Thyroid gland (tissue), 4 donors: ENCODE measurements around the gene COL19A1. TPM values are rescaled to one million over a fixed set of nuclear protein-coding genes. Genes with fewer than 3 reads are reported as not detected.

Experiments used
- DNase-seq, 2 donors: peaks; one replicate each; pipeline ENCODE4 v3.0.0-alpha.2; 2019
- H3K27ac ChIP-seq, 3 donors: fragments of 200-600 bp; sonication (generic); 1 replicate in 2 of 3; 2 replicates in 1 of 3; pipeline ENCODE4 v1.5.1; 2016 to 2019; ENCODE audit warnings: mild to moderate bottlenecking in 1 of 3, moderate library complexity in 1 of 3
- H3K27me3 ChIP-seq: fragments of 200-600 bp; sonication (generic); one replicate; pipeline ENCODE4 v1.5.1; 2019
- H3K36me3 ChIP-seq, 2 donors: fragments of 200-600 bp; sonication (generic); one replicate each; pipeline ENCODE4 v1.5.1; 2016 to 2019
- H3K4me1 ChIP-seq, 2 donors: fragments of 200-600 bp; sonication (generic); one replicate each; pipeline ENCODE4 v1.5.1; 2017 to 2019
- H3K4me3 ChIP-seq, 3 donors: fragments of 200-600 bp; sonication (generic); replicated peaks in 1 of 3; 1 replicate in 2 of 3; 2 replicates in 1 of 3; pipeline ENCODE4 v1.5.1; 2016; ENCODE audit warnings: mild to moderate bottlenecking in 1 of 3
- H3K9me3 ChIP-seq: fragments of 200-600 bp; sonication (generic); one replicate; pipeline ENCODE4 v1.5.1; 2017
- CTCF ChIP-seq, 6 experiments: fragments of 200-600 bp in 3 of 6; fragments of 450-650 bp in 3 of 6; sonication (generic) in 3 of 6; IDR thresholded peaks; one replicate each; pipeline ENCODE4 v1.5.1; 2016 to 2019; ENCODE audit warnings: antibody characterized with exemption in 6 of 6, mild to moderate bottlenecking in 2 of 6, inconsistent platforms in 1 of 6, moderate library complexity in 1 of 6
- POLR2A ChIP-seq, 2 donors: fragments of 450-650 bp; IDR thresholded peaks; one replicate each; pipeline ENCODE4 v1.6.1; 2017; ENCODE audit warnings: antibody characterized with exemption in 2 of 2, mild to moderate bottlenecking in 2 of 2, moderate library complexity in 1 of 2
- WGBS, 2 donors: methylation state at CpG; one replicate each; pipeline ENCODE4 v1.1.5; 2017; 5-methylcytosine and 5-hydroxymethylcytosine counted together
- intact Hi-C: fragments of 100-400 bp; cut with DNase I; formaldehyde crosslinking; loops from one replicate; pipeline ENCODE4 v1.15.1; 2023
- total RNA-seq, 4 donors: library from RNA; depleted of rRNA; stranded (reverse); fragments of >200 nt; gene quantifications; one replicate each; pipeline ENCODE4 v1.2.3, GENCODE V29; 2016

COL19A1 gene
- total RNA-seq, 4 donors from 2014 or later, result not detected

DNA sequence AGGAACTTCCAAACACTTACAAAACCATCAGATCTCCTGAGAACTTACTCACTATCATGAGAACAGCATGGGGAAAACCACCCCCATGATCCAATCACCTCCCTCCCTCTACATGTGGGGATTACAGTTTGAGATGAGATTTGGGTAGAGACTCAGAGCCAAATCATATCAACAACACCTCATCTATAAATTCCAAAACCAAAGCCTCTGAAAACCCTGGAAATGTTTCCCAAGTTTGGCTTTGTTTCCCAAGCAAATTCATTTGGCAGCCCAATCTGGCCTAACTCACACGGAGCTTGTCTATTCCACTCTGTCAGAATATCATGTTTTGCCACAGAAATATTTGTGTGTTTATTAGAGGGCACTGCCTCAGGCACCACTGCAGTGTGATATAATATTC is 293.9 kb downstream of the COL19A1 start:
- no peak for DNase-seq

DNA sequence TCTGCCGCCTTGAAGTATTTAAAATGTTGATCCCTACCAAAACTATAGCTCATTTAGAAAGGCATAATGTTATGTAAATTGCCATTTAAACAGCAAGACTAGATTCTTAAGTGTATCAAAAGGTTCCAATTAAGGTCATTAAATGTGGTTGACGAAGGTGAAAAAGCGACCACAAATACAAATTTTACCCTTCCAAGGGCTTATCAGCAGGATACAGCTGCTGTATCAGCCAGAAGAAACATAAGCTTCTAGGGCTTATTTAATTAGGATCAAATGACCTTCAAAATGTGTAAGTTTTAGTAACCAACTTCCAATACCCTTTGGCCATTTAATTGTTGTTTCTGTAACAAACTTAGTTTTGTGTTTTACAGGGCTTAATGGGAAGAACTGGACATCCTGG is 296.6 kb downstream of the COL19A1 start:
- DNase-seq, result no peak

More for the DNA sequence above, 293.9 kb downstream of the COL19A1 start:
- no peak overlapping the region for H3K27ac ChIP-seq
- no peaks in the 10 kb centered on the region for H3K9me3 ChIP-seq
- H3K4me3 ChIP-seq, result no peak overlapping the region
- H3K4me1 ChIP-seq, result no peaks in the 10 kb centered on the region
- H3K36me3 ChIP-seq, result no peaks in the 10 kb centered on the region
- no peaks in the 10 kb centered on the region for H3K27me3 ChIP-seq
- WGBS, 2 donors, result 63 to 71% methylated on average over 1 of the region's 1 CpG
- intact Hi-C loops, result no loop called here
- TF ChIP-seq CTCF (IDR thresholded peaks at IDR 0.05) (no peak), POLR2A (IDR thresholded peaks at IDR 0.05) (no peak)

GRCh38 chr6:70163795-70164194 is 297.4 kb downstream of the COL19A1 start:
- Histone ChIP-seq H3K4me3 (no peak overlapping the region), H3K27me3 (no peaks in the 10 kb centered on the region), H3K4me1 (no peaks in the 10 kb centered on the region), H3K9me3 (no peaks in the 10 kb centered on the region), H3K27ac (no peak overlapping the region), H3K36me3 (no peaks in the 10 kb centered on the region)
- 97 to 100% methylated on average over 3 of the region's 3 CpGs for WGBS, 2 donors
- DNase-seq, result no peak
- intact Hi-C loops, result no loop called here
- TF ChIP-seq CTCF (IDR thresholded peaks at IDR 0.05) (no peak), POLR2A (IDR thresholded peaks at IDR 0.05) (no peak)

More for the DNA sequence above, 296.6 kb downstream of the COL19A1 start:
- Histone ChIP-seq H3K27ac (no peak overlapping the region), H3K9me3 (no peaks in the 10 kb centered on the region), H3K36me3 (no peaks in the 10 kb centered on the region), H3K27me3 (no peaks in the 10 kb centered on the region), H3K4me3 (no peak overlapping the region), H3K4me1 (no peaks in the 10 kb centered on the region)
- intact Hi-C loops, result no loop called here
- TF ChIP-seq POLR2A (IDR thresholded peaks at IDR 0.05) (no peak), CTCF (IDR thresholded peaks at IDR 0.05) (no peak)
- WGBS, 2 donors, result 77 to 85% methylated on average over 3 of the region's 3 CpGs

DNA sequence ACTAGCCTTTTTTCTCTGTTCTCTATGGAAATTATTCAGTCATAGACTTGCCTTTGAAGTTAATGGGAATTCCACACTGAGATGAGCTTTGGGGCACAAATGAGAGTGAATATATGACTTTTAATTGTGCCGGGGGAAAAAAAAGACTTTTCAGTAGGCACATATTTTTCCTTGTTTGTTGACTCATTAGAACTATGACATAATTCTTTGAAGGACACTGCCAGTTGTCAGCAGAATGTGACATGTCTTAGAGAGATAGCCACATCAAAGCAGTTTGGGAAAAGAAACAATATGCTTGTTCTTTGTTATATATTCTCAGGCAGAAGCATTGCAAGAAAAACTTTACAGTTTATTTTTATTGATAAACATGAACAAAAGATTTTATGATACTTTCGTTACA is 298.2 kb downstream of the COL19A1 start:
- no peak overlapping the region for H3K4me3 ChIP-seq
- no peaks in the 10 kb centered on the region for H3K36me3 ChIP-seq
- TF ChIP-seq POLR2A (IDR thresholded peaks at IDR 0.05), result no peak
- no peak for TF ChIP-seq CTCF (IDR thresholded peaks at IDR 0.05)
- H3K27me3 ChIP-seq, result no peaks in the 10 kb centered on the region
- WGBS, 2 donors, result 85% methylated on average over 2 of the region's 2 CpGs
- no peak overlapping the region for H3K27ac ChIP-seq
- H3K4me1 ChIP-seq, result no peaks in the 10 kb centered on the region
- DNase-seq, result no peak
- no peaks in the 10 kb centered on the region for H3K9me3 ChIP-seq
- intact Hi-C loops, result no loop called here

DNA sequence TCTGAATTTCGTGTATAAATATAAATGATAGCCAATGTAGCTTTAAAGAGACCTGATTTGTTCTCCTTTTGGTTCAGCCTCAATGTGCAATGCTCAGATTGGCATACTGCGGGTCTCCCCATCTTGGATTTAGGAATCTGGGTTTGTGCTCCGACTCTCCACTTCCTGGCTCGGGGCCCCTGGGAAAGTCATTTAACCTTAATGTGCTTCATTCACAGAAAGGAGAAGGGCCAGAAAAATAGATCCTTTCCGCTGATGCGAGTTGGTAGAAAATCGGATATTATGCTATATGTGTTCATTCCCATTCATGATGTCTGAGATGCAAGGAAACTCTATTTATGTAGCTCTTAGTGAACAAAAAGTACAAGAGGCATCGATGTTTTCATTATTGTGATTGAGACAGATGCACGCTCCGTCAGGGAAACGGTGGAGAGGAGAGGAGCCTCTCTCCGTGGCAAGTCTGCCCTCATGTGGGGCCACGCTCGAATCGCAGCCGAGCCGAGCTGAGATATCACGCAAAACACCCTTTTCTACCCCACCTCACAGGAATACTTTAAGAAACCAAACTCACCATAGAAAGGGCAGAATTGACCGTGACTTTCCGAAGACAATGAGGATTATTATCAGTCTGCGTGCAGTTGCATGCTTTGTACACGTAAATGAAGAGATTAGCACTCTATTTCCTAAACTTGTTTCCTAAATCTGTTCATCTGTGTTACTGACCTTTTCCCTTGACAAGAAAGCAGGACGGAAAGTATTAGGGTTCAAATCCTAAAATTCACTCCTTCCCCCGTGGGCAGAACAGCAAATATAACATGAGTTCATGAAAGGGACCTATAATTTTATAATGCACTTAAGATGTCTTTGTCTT is 300.0 kb downstream of the COL19A1 start:
- H3K4me3 ChIP-seq, result no peak overlapping the region
- no peak overlapping the region for H3K27ac ChIP-seq
- no peak for TF ChIP-seq POLR2A (IDR thresholded peaks at IDR 0.05)
- peak in 3 of 6 experiments; percentile 36 to 61 (median 47) for TF ChIP-seq CTCF (IDR thresholded peaks at IDR 0.05)
- intact Hi-C loops, result no loop called here
- no peaks in the 10 kb centered on the region for H3K36me3 ChIP-seq
- H3K9me3 ChIP-seq, result no peaks in the 10 kb centered on the region
- H3K4me1 ChIP-seq, result no peaks in the 10 kb centered on the region
- peak; percentile 23 to 33 for DNase-seq
- no peaks in the 10 kb centered on the region for H3K27me3 ChIP-seq
- 14 to 15% methylated on average over 24 of the region's 24 CpGs for WGBS, 2 donors
